Hematopoietic multipotent progenitor cell treated with erythropoietin and hydrocortisone succinate and interleukin-3 and kit ligand, for 17 days (in vitro differentiated cells): ENCODE measurements around the gene TMEM204.
"Not testable (repeated sequence)": the region's sequence is repeated elsewhere in the genome, so short reads cannot be mapped to it uniquely, and the experiment has no call there.

Source experiments
- DNase-seq: peaks from one replicate; pipeline ENCODE4 v3.0.0-alpha.2; 2015; ENCODE audit warnings: low spot score

The TMEM204 gene

GRCh38 chr16:1595511-1595910 is 62.0 kb downstream of the TMEM204 start:
- DNase-seq: not testable (repeated sequence)

- DNase-seq: no peak
Measured at GRCh38 chr16:1596516-1596915, 63.0 kb downstream of the TMEM204 start.

- no peak for DNase-seq
Measured at GRCh38 chr16:1597154-1597553, 63.7 kb downstream of the TMEM204 start.

GRCh38 chr16:1601031-1601430 is 67.6 kb downstream of the TMEM204 start:
- no peak for DNase-seq

- DNase-seq: no peak
Measured at GRCh38 chr16:1601489-1601888, 68.0 kb downstream of the TMEM204 start.

- DNase-seq: no peak
Measured at GRCh38 chr16:1602285-1602684, 68.8 kb downstream of the TMEM204 start.
